Pancreas (tissue), 10 donors: ENCODE data around the gene JPH3. TPM values are rescaled to one million over a fixed set of nuclear protein-coding genes. Genes with fewer than 3 reads are reported as not detected.
"Not testable (repeated sequence)": the region's sequence is repeated elsewhere in the genome, so short reads cannot be mapped to it uniquely, and the experiment has no call there.

Source experiments
- ATAC-seq, 4 donors: fragments of 200-7000 bp; cut with Tn5 transposase; one replicate each; pipeline versions ENCODE4 v1.8.0 to v1.9.1; 2020; ENCODE audit warnings: mild to moderate bottlenecking in 4 of 4, moderate library complexity in 4 of 4
- DNase-seq, 6 donors: peaks; one replicate each; pipeline ENCODE4 v3.0.0-alpha.2; 2020
- FAIRE-seq: peaks from 2 replicates; lab custom pipeline; 2012; peaks lifted over from hg19 to GRCh38; lab: Jason Lieb, UNC
- H3K27ac ChIP-seq, 4 donors: fragments of 200-600 bp; sonication (generic); 1 replicate in 3 of 4; 2 replicates in 1 of 4; pipeline versions ENCODE4 v1.5.0 to v1.8.0; 2020
- H3K27me3 ChIP-seq, 4 donors: fragments of 200-600 bp; one replicate each; pipeline ENCODE4 v1.8.0; 2021
- H3K36me3 ChIP-seq, 3 donors: fragments of 200-600 bp; sonication (generic) in 1 of 3; one replicate each; pipeline versions ENCODE4 v1.5.0 to v1.8.0; 2020 to 2021
- H3K4me1 ChIP-seq, 3 donors: fragments of 200-600 bp; one replicate each; pipeline ENCODE4 v1.8.0; 2021
- H3K4me3 ChIP-seq, 4 donors: fragments of 200-600 bp; sonication (generic) in 2 of 4; one replicate each; pipeline versions ENCODE4 v1.5.0 to v1.8.0; 2020 to 2021
- H3K9me3 ChIP-seq, 4 donors: fragments of 200-600 bp; one replicate each; pipeline ENCODE4 v1.8.0; 2021
- CTCF ChIP-seq, 4 donors: fragments of 200-600 bp; sonication (generic) in 3 of 4; IDR thresholded peaks; one replicate each; pipeline versions ENCODE4 v1.5.0 to v1.8.0; 2021; ENCODE audit warnings: antibody characterized with exemption in 4 of 4
- WGBS, 2 donors: extraction: QIAGEN DNeasy Blood & Tissue Kit; methylation state at CpG; one replicate each; pipeline ENCODE4 v1.1.7; 2013; 5-methylcytosine and 5-hydroxymethylcytosine counted together
- intact Hi-C, 3 donors: fragments of 100-400 bp; cut with DNase I; formaldehyde crosslinking; loops; one replicate each; pipeline versions ENCODE4 v1.11.1 to v1.14.2; 2022
- polyA plus RNA-seq, 2 donors: library from polyadenylated mRNA; stranded (reverse); fragments of 200-250 nt; gene quantifications; one replicate each; pipeline ENCODE4 v1.2.3, GENCODE V29; 2013
- total RNA-seq, 6 donors: library from RNA; stranded (reverse); fragmentation: NEBNext Ultra II Directional in 4 of 6; extraction: Animal tissue kit (Norgen Biotek cat#: 25700) in 4 of 6; gene quantifications; one replicate each; pipeline versions ENCODE4 v1.2.1 to v1.2.4, GENCODE V29; 2021 to 2023
- donor health status: healthy with polysubstance abuse.
- donor health status: DM: no; HTN: no; CAD: no; lungs with moderate emphysema.
- donor health status: DM: no; HTN: no; CAD: no.
- donor health status: control.
- donor health status: control.
- donor health status: Bipolar disorder and iron deficiency.
- donor health status: DM: yes; HTN: yes; CAD: no.
- donor health status: DM: no; HTN: no; CAD: no.
- donor health status: DM: no; HTN: no; CAD: no.
- donor health status: DM: yes; HTN: yes; CAD: no.

Gene JPH3
- total and polyA plus RNA-seq, 8 donors: 0.09 to 1.9 (median 0.41) TPM

GRCh38 chr16:87675111-87675719 is 72.9 kb downstream of the JPH3 start:
- no peak for FAIRE-seq
- Histone ChIP-seq H3K27me3 (no peaks in the 10 kb centered on the region), H3K4me3 (no peak overlapping the region), H3K4me1 (no peaks in the 10 kb centered on the region), H3K9me3 (no peaks in the 10 kb centered on the region), H3K27ac (no peak overlapping the region), H3K36me3 (no peaks in the 10 kb centered on the region)
- no peak for TF ChIP-seq CTCF (IDR thresholded peaks at IDR 0.05)
- no peak for DNase-seq
- no peak for ATAC-seq
- intact Hi-C loops: no loop called here
- 33 to 43% methylated on average over 15 of the region's 15 CpGs for WGBS, 2 donors

DNA sequence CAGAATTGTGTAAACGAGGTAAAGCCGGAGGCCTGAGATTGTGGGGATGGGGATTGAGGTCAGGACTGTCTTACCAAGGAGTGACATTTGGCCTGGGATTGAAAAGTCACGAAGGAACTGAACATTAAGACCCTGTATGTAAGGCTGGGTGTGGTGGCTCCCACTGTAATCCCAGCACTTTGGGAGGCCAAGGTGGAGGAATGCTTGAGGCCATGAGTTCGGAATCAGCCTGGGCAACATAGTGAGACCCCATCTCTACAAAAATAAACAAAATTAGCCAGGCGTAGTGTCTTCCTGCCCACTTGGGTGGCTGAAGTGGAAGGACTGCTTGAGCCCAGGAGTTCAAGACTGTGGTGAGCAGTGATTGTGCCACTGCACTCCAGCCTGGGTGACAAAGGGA is 75.5 kb downstream of the JPH3 start:
- DNase-seq: no peak
- H3K27me3 ChIP-seq: no peaks in the 10 kb centered on the region
- no peak for TF ChIP-seq CTCF (IDR thresholded peaks at IDR 0.05)
- ATAC-seq: no peak
- no peaks in the 10 kb centered on the region for H3K9me3 ChIP-seq
- WGBS, 2 donors: 64 to 76% methylated on average over 5 of the region's 5 CpGs
- H3K27ac ChIP-seq: no peak overlapping the region
- no peaks in the 10 kb centered on the region for H3K36me3 ChIP-seq
- H3K4me1 ChIP-seq: no peaks in the 10 kb centered on the region
- no peak for FAIRE-seq
- H3K4me3 ChIP-seq: no peak overlapping the region
- intact Hi-C loops: no loop called here

DNA sequence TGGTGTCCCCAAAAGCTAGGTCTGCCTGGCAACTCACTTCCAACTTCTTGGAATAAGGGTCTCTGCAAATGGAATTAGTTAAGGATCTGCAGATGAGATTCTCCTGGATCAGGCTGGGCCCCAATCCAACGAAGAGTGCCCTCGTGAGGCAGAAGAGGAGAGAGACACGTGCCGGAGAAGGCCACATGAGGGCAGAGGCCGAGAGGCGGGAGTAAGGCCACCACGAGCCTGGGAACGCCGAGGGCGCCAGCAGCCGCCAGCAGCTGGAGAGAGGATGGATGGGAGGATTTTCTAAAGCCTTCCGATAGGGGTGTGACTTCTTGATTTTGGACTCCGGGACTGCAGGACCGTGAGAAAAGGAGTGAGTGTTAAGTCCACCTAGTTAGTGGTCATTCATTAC is 76.3 kb downstream of the JPH3 start:
- DNase-seq: no peak
- WGBS, 2 donors: 16 to 38% methylated on average over 14 of the region's 14 CpGs
- H3K36me3 ChIP-seq: no peaks in the 10 kb centered on the region
- H3K4me3 ChIP-seq: no peak overlapping the region
- no peaks in the 10 kb centered on the region for H3K27me3 ChIP-seq
- no peak for FAIRE-seq
- intact Hi-C loops: no loop called here
- H3K4me1 ChIP-seq: no peaks in the 10 kb centered on the region
- TF ChIP-seq CTCF (IDR thresholded peaks at IDR 0.05): no peak
- no peaks in the 10 kb centered on the region for H3K9me3 ChIP-seq
- no peak for ATAC-seq
- H3K27ac ChIP-seq: no peak overlapping the region

DNA sequence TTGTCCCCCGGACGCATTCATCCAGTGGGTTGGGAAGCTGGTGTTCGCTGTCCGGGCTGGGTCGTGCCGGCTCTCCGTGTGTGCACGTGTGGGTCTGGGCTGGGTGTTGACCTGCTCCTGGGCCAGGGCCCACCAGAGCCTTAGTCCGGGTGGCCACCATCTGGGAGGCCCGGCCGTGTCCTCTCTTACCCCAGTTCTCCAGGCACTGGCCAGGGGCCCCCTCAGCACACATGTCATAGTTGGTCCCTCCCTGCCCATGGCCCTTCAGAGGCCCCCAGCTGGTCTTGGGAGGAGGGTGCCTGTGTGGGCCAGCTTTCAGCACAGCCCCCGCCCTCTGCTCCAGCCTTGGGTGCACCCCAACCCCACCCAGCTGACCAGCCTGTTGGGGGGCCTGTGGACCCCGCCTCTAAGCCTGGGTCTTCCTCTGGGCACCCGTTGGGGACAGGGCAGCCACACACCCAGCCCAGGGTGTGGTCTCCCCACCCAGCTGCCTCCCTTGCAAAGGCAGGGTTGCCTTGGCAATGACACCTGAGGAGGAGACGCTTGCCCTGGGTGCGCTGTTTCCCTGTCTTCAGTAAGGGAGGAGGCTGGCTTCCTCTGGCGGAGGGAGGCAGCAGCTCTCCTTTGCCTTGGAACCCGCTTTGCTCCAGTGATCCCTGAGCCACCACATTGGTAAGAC is 77.4 kb downstream of the JPH3 start:
- no peaks in the 10 kb centered on the region for H3K36me3 ChIP-seq
- WGBS, 2 donors: 65 to 73% methylated on average over 18 of the region's 18 CpGs
- H3K27me3 ChIP-seq: no peaks in the 10 kb centered on the region
- H3K9me3 ChIP-seq: no peaks in the 10 kb centered on the region
- no peak overlapping the region for H3K27ac ChIP-seq
- no peak for TF ChIP-seq CTCF (IDR thresholded peaks at IDR 0.05)
- FAIRE-seq (no peak), ATAC-seq (no peak), DNase-seq (no peak)
- intact Hi-C loops: no loop called here
- H3K4me1 ChIP-seq: no peaks in the 10 kb centered on the region
- H3K4me3 ChIP-seq: no peak overlapping the region

DNA sequence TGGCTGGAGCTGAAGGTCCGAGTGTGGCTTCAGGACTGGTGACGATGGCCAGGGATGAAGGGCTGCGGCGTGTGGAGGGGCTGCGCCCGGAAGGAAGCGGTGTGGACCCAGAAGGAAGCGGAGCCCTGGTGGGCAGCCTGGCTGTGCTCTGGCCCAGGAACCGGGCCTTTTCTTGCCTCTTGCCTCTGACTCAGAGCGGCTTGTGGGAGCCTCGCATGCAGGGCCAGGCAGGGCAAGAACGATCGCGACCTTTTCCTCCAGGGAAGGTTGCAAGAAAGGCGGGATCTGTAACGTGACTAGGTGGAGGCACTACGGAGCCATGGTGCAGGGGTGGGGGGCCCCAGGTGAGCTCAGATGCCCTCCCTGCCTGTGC is 78.0 kb downstream of the JPH3 start:
- intact Hi-C loops: no loop called here
- Histone ChIP-seq H3K4me3 (no peak overlapping the region), H3K9me3 (no peaks in the 10 kb centered on the region), H3K27ac (no peak overlapping the region), H3K27me3 (no peaks in the 10 kb centered on the region), H3K4me1 (no peaks in the 10 kb centered on the region), H3K36me3 (no peaks in the 10 kb centered on the region)
- FAIRE-seq: no peak
- TF ChIP-seq CTCF (IDR thresholded peaks at IDR 0.05): no peak
- ATAC-seq: no peak
- DNase-seq: no peak
- 72 to 79% methylated on average over 17 of the region's 17 CpGs for WGBS, 2 donors

GRCh38 chr16:87681051-87681602 is 78.8 kb downstream of the JPH3 start:
- H3K27me3 ChIP-seq, intact Hi-C loops, H3K4me3 ChIP-seq, H3K9me3 ChIP-seq, FAIRE-seq, H3K27ac ChIP-seq, H3K4me1 ChIP-seq, H3K36me3 ChIP-seq, ATAC-seq, DNase-seq: not testable (repeated sequence)
- 88 to 90% methylated on average over 60 of the region's 60 CpGs for WGBS, 2 donors
